GM10266 (cell line): ENCODE measurements around the gene PRPF40B.

ENCODE experiments used
- DNase-seq: peaks from one replicate; pipeline ENCODE4 v3.0.0; 2012; ENCODE audit errors: extremely low spot score
- CTCF ChIP-seq: IDR thresholded peaks from 2 replicates; pipeline ENCODE4 v1.5.1; 2012; ENCODE audit warnings: mild to moderate bottlenecking, low read depth; ENCODE audit not compliant: control insufficient read depth, insufficient read depth; ENCODE audit errors: missing control alignments

Gene PRPF40B

GRCh38 chr12:49622501-49623141 lies 740 bp upstream of the PRPF40B start:
- DNase-seq: peak; percentile 53
- TF ChIP-seq CTCF: no peak

GRCh38 chr12:49624921-49625577 lies 1.7 kb downstream of the PRPF40B start:
- DNase-seq: no peak
- no peak for TF ChIP-seq CTCF

- peak; percentile 28 for TF ChIP-seq CTCF
- DNase-seq: peak; percentile 66
Observed at GRCh38 chr12:49626169-49626835, 2.9 kb downstream of the PRPF40B start.

GRCh38 chr12:49626836-49627235 lies 3.5 kb downstream of the PRPF40B start:
- no peak for TF ChIP-seq CTCF
- no peak for DNase-seq

GRCh38 chr12:49627752-49628360 lies 4.5 kb downstream of the PRPF40B start:
- no peak for DNase-seq
- no peak for TF ChIP-seq CTCF

GRCh38 chr12:49631336-49631907 lies 8.1 kb downstream of the PRPF40B start:
- DNase-seq: no peak
- TF ChIP-seq CTCF: no peak
